K562 (cell line): Measurements from ENCODE around the gene PEAR1. TPM values are rescaled to one million over a fixed set of nuclear protein-coding genes. Genes with fewer than 3 reads are reported as not detected.

ENCODE experiments used
- CBX1 ChIP-seq: sonication (generic); IDR thresholded peaks from 2 replicates; pipeline ENCODE4 v1.6.1; 2016; ENCODE audit warnings: antibody characterized with exemption, low read depth, mild to moderate bottlenecking
- CC2D1A ChIP-seq: fragments of 450-650 bp; IDR thresholded peaks from 2 replicates; pipeline ENCODE4 v1.6.1; 2017; ENCODE audit warnings: mild to moderate bottlenecking
- CCNT2 ChIP-seq: IDR thresholded peaks from 2 replicates; pipeline ENCODE4 v1.6.1; 2011; ENCODE audit warnings: borderline replicate concordance, low read depth, mild to moderate bottlenecking, moderate library complexity, mixed read lengths, low read length; ENCODE audit not compliant: insufficient read length; ENCODE audit errors: extremely low read depth
- ELF2 ChIP-seq: fragments of 250-450 bp; sonication (Bioruptor Pico); IDR thresholded peaks from 2 replicates; pipeline ENCODE4 v1.5.0; 2021; ENCODE audit warnings: mild to moderate bottlenecking
- GTF2E2 ChIP-seq: fragments of 200-800 bp; sonication (Bioruptor generic); IDR thresholded peaks from 2 replicates; pipeline ENCODE4 v1.6.1; 2016; ENCODE audit warnings: missing genetic modification characterization, missing compliant biosample characterization
- MAFG ChIP-seq: fragments of 450-650 bp; conservative IDR thresholded peaks from 2 replicates; pipeline ENCODE4 v1.6.1; 2016; ENCODE audit warnings: missing genetic modification characterization, missing compliant biosample characterization
- MAZ ChIP-seq, 2 experiments: fragments of 450-650 bp in 1 of 2; sonication (generic) in 1 of 2; formaldehyde crosslinking; IDR thresholded peaks in 1 of 2; conservative IDR thresholded peaks in 1 of 2; 2 replicates each; pipeline versions ENCODE4 v1.4.0 to v1.5.0; 2020; ENCODE audit warnings: mild to moderate bottlenecking in 1 of 2, missing genetic modification reagents in 1 of 2
- NFATC3 ChIP-seq: fragments of 450-650 bp; IDR thresholded peaks from 2 replicates; pipeline ENCODE4 v1.6.1; 2017; ENCODE audit warnings: mild to moderate bottlenecking
- NFIX ChIP-seq: fragments of 250-450 bp; sonication (Bioruptor Pico); IDR thresholded peaks from 2 replicates; pipeline ENCODE4 v1.4.0; 2020; ENCODE audit warnings: low read depth, mild to moderate bottlenecking, moderate library complexity
- POLR2AphosphoS5 ChIP-seq: IDR thresholded peaks from 2 replicates; pipeline ENCODE4 v1.6.1; 2011; ENCODE audit warnings: mild to moderate bottlenecking, low read depth, low read length, moderate library complexity; ENCODE audit not compliant: control insufficient read depth, insufficient read depth
- SIX5 ChIP-seq, 2 experiments: IDR thresholded peaks; 2 replicates each; pipeline ENCODE4 v1.6.1; 2011; ENCODE audit warnings: low read length in 2 of 2, borderline replicate concordance in 1 of 2, low read depth in 1 of 2, mild to moderate bottlenecking in 1 of 2, moderate library complexity in 1 of 2; ENCODE audit not compliant: insufficient read depth in 1 of 2
- TAF1 ChIP-seq: IDR thresholded peaks from 2 replicates; pipeline ENCODE4 v1.6.1; 2011; ENCODE audit warnings: mild to moderate bottlenecking, low read length, moderate library complexity; ENCODE audit not compliant: insufficient read depth, control insufficient read depth, severe bottlenecking; ENCODE audit errors: extremely low read depth
- TFAM ChIP-seq: fragments of 250-450 bp; sonication (Bioruptor Pico); conservative IDR thresholded peaks from 2 replicates; pipeline ENCODE4 v1.5.0; 2021; ENCODE audit warnings: mild to moderate bottlenecking, moderate library complexity
- ZNF12 ChIP-seq: sonication (generic); formaldehyde crosslinking; IDR thresholded peaks from 2 replicates; pipeline ENCODE4 v1.4.0; 2020; ENCODE audit warnings: mild to moderate bottlenecking, missing genetic modification reagents
- polyA plus RNA-seq, 8 experiments: library from polyadenylated mRNA; depleted of rRNA in 4 of 8; stranded (reverse) in 5 of 8; unstranded in 3 of 8; fragments of >200 nt; fragmentation: Nextera tagmentation in 2 of 8; fragmentation: Illumina TruSeq in 1 of 8; extraction: Ambion mirVana in 2 of 8; extraction: Trizol in 1 of 8; gene quantifications; 2 replicates each; pipeline versions ENCODE4 v1.2.1 to v1.2.3, GENCODE V29; 2011 to 2014; ENCODE audit warnings: inconsistent platforms in 1 of 8, missing spikeins in 1 of 8
- total RNA-seq, 7 experiments: library from RNA; depleted of rRNA in 6 of 7; stranded (reverse); fragments of >200 nt in 6 of 7; fragmentation: Illumina TruSeq in 2 of 7; extraction: Trizol in 2 of 7; gene quantifications; 2 replicates each; pipeline versions ENCODE4 v1.2.1 to v1.2.3, GENCODE V29; 2011 to 2021; ENCODE audit warnings: low replicate concordance in 1 of 7
- TF ChIP-seq, protein P1 (sequence below): sonication (generic); formaldehyde crosslinking; IDR thresholded peaks from 2 replicates; pipeline ENCODE4 v1.8.0; 2023; ENCODE audit warnings: mild to moderate bottlenecking, missing genetic modification reagents
- TF ChIP-seq, protein P2 (sequence below): sonication (generic); formaldehyde crosslinking; IDR thresholded peaks from 2 replicates; pipeline ENCODE4 v1.8.0; 2022; ENCODE audit warnings: mild to moderate bottlenecking, missing genetic modification reagents
- TF ChIP-seq, protein P3 (sequence below): fragments of 250-450 bp; sonication (Bioruptor Pico); IDR thresholded peaks from 2 replicates; pipeline ENCODE4 v1.4.0; 2020; ENCODE audit warnings: borderline replicate concordance
- TF ChIP-seq, protein P4 (sequence below): fragments of 250-450 bp; sonication (Bioruptor Pico); IDR thresholded peaks from 2 replicates; pipeline ENCODE4 v1.8.0; 2022; ENCODE audit warnings: inconsistent platforms, mild to moderate bottlenecking, moderate library complexity, borderline replicate concordance
- TF ChIP-seq, protein P5 (sequence below): fragments of 250-450 bp; sonication (Bioruptor Pico); IDR thresholded peaks from 2 replicates; pipeline ENCODE4 v1.4.0; 2020
- TF ChIP-seq, protein P6 (sequence below), 3 experiments: IDR thresholded peaks in 2 of 3; conservative IDR thresholded peaks in 1 of 3; 2 replicates each; pipeline ENCODE4 v1.5.1; 2011 to 2012; ENCODE audit warnings: low read length in 3 of 3, mild to moderate bottlenecking in 3 of 3, control low read depth in 2 of 3, improper control_type of control experiment in 1 of 3, inconsistent platforms in 1 of 3, low read depth in 1 of 3, mixed read lengths in 1 of 3, moderate library complexity in 1 of 3; ENCODE audit not compliant: insufficient read depth in 2 of 3

Gene PEAR1
- total and polyA plus RNA-seq, 9 of the 15 experiments (the other 6 are each of a cell fraction or from before 2014, with no cell fraction given): 0.87 to 13.9 (median 6.1) TPM

DNA sequence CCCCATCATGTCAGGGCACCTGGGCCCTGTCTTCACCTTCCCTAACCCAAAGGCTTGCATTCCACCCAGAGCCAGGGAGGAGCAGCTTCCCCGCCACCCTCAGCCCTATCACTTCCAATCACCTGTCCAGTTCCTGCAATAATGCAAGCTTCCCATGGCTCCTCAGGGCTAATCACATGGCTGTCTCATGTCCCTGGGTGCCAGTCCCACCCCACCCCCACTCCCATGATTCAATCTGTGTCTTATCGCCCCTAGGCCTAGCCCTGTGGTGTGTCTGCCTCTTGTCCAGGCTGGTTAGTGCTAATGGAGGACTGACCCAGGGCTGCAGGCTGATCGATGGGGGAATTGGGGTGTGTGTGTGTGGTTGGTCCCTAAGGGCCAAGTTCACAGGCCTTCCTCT, 11.0 kb upstream of the PEAR1 start (continued):
- no peak for TF ChIP-seq CBX1
- no peak for TF ChIP-seq SIX5 (IDR thresholded peaks at IDR 0.05; ENCODE audit: borderline replicate concordance in 1 of 2, insufficient read depth in 1 of 2, low read depth in 1 of 2, low read length in 2 of 2)
- TF ChIP-seq, protein P1, sequence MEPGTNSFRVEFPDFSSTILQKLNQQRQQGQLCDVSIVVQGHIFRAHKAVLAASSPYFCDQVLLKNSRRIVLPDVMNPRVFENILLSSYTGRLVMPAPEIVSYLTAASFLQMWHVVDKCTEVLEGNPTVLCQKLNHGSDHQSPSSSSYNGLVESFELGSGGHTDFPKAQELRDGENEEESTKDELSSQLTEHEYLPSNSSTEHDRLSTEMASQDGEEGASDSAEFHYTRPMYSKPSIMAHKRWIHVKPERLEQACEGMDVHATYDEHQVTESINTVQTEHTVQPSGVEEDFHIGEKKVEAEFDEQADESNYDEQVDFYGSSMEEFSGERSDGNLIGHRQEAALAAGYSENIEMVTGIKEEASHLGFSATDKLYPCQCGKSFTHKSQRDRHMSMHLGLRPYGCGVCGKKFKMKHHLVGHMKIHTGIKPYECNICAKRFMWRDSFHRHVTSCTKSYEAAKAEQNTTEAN: no peak
- no peak for TF ChIP-seq CC2D1A
- no peak for TF ChIP-seq NFIX (CRISPR knock-in tag)
- TF ChIP-seq ZNF12 (CRISPR knock-in tag): no peak
- no peak for TF ChIP-seq MAFG (tag)
- TF ChIP-seq, protein P2, sequence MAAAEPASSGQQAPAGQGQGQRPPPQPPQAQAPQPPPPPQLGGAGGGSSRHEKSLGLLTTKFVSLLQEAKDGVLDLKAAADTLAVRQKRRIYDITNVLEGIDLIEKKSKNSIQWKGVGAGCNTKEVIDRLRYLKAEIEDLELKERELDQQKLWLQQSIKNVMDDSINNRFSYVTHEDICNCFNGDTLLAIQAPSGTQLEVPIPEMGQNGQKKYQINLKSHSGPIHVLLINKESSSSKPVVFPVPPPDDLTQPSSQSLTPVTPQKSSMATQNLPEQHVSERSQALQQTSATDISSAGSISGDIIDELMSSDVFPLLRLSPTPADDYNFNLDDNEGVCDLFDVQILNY (CRISPR knock-in tag): no peak
- TF ChIP-seq TFAM (CRISPR knock-in tag): no peak
- peak in 1 of 2 experiments; percentile 67; a peak in 1 of 4 replicates for TF ChIP-seq MAZ (CRISPR knock-in tag; conservative IDR thresholded peaks at IDR 0.05 in 1 of 2, IDR thresholded peaks at IDR 0.05 in 1 of 2)
- no peak for TF ChIP-seq TAF1
- TF ChIP-seq ELF2: no peak
- no peak for TF ChIP-seq POLR2AphosphoS5
- peak; percentile 28 for TF ChIP-seq CCNT2
- TF ChIP-seq, protein P3, sequence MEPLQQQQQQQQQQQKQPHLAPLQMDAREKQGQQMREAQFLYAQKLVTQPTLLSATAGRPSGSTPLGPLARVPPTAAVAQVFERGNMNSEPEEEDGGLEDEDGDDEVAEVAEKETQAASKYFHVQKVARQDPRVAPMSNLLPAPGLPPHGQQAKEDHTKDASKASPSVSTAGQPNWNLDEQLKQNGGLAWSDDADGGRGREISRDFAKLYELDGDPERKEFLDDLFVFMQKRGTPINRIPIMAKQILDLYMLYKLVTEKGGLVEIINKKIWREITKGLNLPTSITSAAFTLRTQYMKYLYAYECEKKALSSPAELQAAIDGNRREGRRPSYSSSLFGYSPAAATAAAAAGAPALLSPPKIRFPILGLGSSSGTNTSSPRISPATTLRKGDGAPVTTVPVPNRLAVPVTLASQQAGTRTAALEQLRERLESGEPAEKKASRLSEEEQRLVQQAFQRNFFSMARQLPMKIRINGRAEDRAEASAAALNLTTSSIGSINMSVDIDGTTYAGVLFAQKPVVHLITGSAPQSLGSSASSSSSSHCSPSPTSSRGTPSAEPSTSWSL (CRISPR knock-in tag): no peak
- TF ChIP-seq, protein P4, sequence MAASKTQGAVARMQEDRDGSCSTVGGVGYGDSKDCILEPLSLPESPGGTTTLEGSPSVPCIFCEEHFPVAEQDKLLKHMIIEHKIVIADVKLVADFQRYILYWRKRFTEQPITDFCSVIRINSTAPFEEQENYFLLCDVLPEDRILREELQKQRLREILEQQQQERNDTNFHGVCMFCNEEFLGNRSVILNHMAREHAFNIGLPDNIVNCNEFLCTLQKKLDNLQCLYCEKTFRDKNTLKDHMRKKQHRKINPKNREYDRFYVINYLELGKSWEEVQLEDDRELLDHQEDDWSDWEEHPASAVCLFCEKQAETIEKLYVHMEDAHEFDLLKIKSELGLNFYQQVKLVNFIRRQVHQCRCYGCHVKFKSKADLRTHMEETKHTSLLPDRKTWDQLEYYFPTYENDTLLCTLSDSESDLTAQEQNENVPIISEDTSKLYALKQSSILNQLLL: no peak
- TF ChIP-seq NFATC3: no peak
- TF ChIP-seq, protein P5, sequence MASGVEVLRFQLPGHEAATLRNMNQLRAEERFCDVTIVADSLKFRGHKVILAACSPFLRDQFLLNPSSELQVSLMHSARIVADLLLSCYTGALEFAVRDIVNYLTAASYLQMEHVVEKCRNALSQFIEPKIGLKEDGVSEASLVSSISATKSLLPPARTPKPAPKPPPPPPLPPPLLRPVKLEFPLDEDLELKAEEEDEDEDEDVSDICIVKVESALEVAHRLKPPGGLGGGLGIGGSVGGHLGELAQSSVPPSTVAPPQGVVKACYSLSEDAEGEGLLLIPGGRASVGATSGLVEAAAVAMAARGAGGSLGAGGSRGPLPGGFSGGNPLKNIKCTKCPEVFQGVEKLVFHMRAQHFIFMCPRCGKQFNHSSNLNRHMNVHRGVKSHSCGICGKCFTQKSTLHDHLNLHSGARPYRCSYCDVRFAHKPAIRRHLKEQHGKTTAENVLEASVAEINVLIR (CRISPR knock-in tag): no peak
- TF ChIP-seq GTF2E2 (tag): no peak
- TF ChIP-seq, protein P6, sequence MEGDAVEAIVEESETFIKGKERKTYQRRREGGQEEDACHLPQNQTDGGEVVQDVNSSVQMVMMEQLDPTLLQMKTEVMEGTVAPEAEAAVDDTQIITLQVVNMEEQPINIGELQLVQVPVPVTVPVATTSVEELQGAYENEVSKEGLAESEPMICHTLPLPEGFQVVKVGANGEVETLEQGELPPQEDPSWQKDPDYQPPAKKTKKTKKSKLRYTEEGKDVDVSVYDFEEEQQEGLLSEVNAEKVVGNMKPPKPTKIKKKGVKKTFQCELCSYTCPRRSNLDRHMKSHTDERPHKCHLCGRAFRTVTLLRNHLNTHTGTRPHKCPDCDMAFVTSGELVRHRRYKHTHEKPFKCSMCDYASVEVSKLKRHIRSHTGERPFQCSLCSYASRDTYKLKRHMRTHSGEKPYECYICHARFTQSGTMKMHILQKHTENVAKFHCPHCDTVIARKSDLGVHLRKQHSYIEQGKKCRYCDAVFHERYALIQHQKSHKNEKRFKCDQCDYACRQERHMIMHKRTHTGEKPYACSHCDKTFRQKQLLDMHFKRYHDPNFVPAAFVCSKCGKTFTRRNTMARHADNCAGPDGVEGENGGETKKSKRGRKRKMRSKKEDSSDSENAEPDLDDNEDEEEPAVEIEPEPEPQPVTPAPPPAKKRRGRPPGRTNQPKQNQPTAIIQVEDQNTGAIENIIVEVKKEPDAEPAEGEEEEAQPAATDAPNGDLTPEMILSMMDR (IDR thresholded peaks at IDR 0.05 in 2 of 3, conservative IDR thresholded peaks at IDR 0.05 in 1 of 3; ENCODE audit: insufficient read depth in 2 of 3, low read depth in 1 of 3, low read length in 3 of 3): no peak
